Measurements from ENCODE around the gene HIF1A. TPM values are rescaled to one million over a fixed set of nuclear protein-coding genes. Genes with fewer than 3 reads are reported as not detected.

The HIF1A gene
- total and polyA plus RNA-seq, 2 of the 13 experiments (the other 11 are each of a cell fraction or from before 2014, with no cell fraction given) = 41.0 to 126 TPM

- peak; percentile 56 for TF ChIP-seq MNT (IDR thresholded peaks at IDR 0.05)
- no peak; the same call in 1 of the 2 replicates for TF ChIP-seq SOX5 (CRISPR knock-in tag; IDR thresholded peaks at IDR 0.05; ENCODE audit: borderline replicate concordance)
- TF ChIP-seq KLF6 (CRISPR knock-in tag; IDR thresholded peaks at IDR 0.05) = peak; percentile 53; the same call in 1 of the 2 replicates
- 0 out of 2 replicates have a peak, but pooled peaks have one; percentile 17 for TF ChIP-seq SIX1 (CRISPR knock-in tag; IDR thresholded peaks at IDR 0.05; ENCODE audit: borderline replicate concordance)
- no peak for TF ChIP-seq ZNF792 (CRISPR knock-in tag; IDR thresholded peaks at IDR 0.05)
- no peak for TF ChIP-seq ZSCAN30 (CRISPR knock-in tag; IDR thresholded peaks at IDR 0.05)
- peak; percentile 21; the same call in 1 of the 2 replicates for TF ChIP-seq THRA (CRISPR knock-in tag; IDR thresholded peaks at IDR 0.05; ENCODE audit: borderline replicate concordance)
- TF ChIP-seq USF2 (IDR thresholded peaks at IDR 0.05; ENCODE audit: low read depth, low read length) = no peak
- no peak for TF ChIP-seq USF2 (CRISPR knock-in tag; IDR thresholded peaks at IDR 0.05; ENCODE audit: borderline replicate concordance)
- no peak for TF ChIP-seq ZNF407 (CRISPR knock-in tag; IDR thresholded peaks at IDR 0.05; ENCODE audit: not compliant biosample characterization)
- no peak for TF ChIP-seq IKZF1 (IDR thresholded peaks at IDR 0.05)
- no peak for TF ChIP-seq EED (CRISPR knock-in tag; IDR thresholded peaks at IDR 0.05)
- TF ChIP-seq ZNF276 (CRISPR knock-in tag; IDR thresholded peaks at IDR 0.05; ENCODE audit: low read depth) = no peak
These were observed 66.9 kb downstream of the HIF1A start, which contains the start of gene SNAPC1 (continued) for GRCh38 chr14:61761959-61762786.

Data from HepG2 (cell line).